Aorta (tissue), 5 donors: ENCODE data around the gene UBXN10. TPM values are rescaled to one million over a fixed set of nuclear protein-coding genes. Genes with fewer than 3 reads are reported as not detected.
A peak's percentile ranks its signal among the peaks of the same experiment; 100 is the strongest.

Experiments
- ATAC-seq: fragments of 200-7000 bp; cut with Tn5 transposase; one replicate; pipeline ENCODE4 v1.9.1; 2022; ENCODE audit warnings: moderate library complexity; ENCODE audit not compliant: low FRiP score
- DNase-seq, 2 donors: peaks; one replicate each; pipeline ENCODE4 v3.0.0-alpha.2; 2020
- H3K27ac ChIP-seq, 2 donors: one replicate each; pipeline ENCODE4 v1.5.1; 2013; ENCODE audit warnings: low read length in 2 of 2, mild to moderate bottlenecking in 2 of 2, moderate library complexity in 2 of 2, control low read depth in 1 of 2, inconsistent platforms in 1 of 2, low read depth in 1 of 2
- H3K27me3 ChIP-seq, 2 donors: one replicate each; pipeline ENCODE4 v1.6.1; 2013; ENCODE audit warnings: control low read depth in 1 of 2, low read length in 1 of 2, mild to moderate bottlenecking in 1 of 2, moderate library complexity in 1 of 2; ENCODE audit not compliant: insufficient read depth in 2 of 2, control insufficient read depth in 1 of 2
- H3K36me3 ChIP-seq, 2 donors: one replicate each; pipeline ENCODE4 v1.6.1; 2013; ENCODE audit warnings: control low read depth in 1 of 2, low read length in 1 of 2, mild to moderate bottlenecking in 1 of 2; ENCODE audit not compliant: insufficient read depth in 2 of 2, control insufficient read depth in 1 of 2
- H3K4me1 ChIP-seq, 2 donors: one replicate each; pipeline ENCODE4 v1.6.1; 2013; ENCODE audit warnings: low read length in 2 of 2, control low read depth in 1 of 2, mild to moderate bottlenecking in 1 of 2, moderate library complexity in 1 of 2; ENCODE audit not compliant: insufficient read depth in 2 of 2, control insufficient read depth in 1 of 2
- H3K4me3 ChIP-seq, 2 donors: one replicate each; pipeline ENCODE4 v1.5.1; 2013; ENCODE audit warnings: low read length in 2 of 2, control low read depth in 1 of 2, mild to moderate bottlenecking in 1 of 2
- H3K9me3 ChIP-seq: one replicate; pipeline ENCODE4 v1.6.1; 2013; ENCODE audit warnings: mild to moderate bottlenecking, low read length; ENCODE audit not compliant: control insufficient read depth
- WGBS, 2 donors: extraction: QIAGEN DNeasy Blood & Tissue Kit; methylation state at CpG; one replicate each; pipeline ENCODE4 v1.1.7; 2013; 5-methylcytosine and 5-hydroxymethylcytosine counted together
- intact Hi-C, 2 donors: fragments of 100-400 bp; cut with DNase I; formaldehyde crosslinking; loops; one replicate each; pipeline versions ENCODE4 v1.14.2 to v1.15.0; 2022
- polyA plus RNA-seq, 2 donors: library from polyadenylated mRNA; stranded (reverse); fragments of 200-250 nt; gene quantifications; one replicate each; pipeline ENCODE4 v1.2.3, GENCODE V29; 2013
- total RNA-seq, 2 donors: library from RNA; stranded (reverse); fragmentation: NEBNext Ultra II Directional; extraction: Animal tissue kit (Norgen Biotek cat#: 25700); gene quantifications; one replicate each; pipeline ENCODE4 v1.2.1, GENCODE V29; 2021
- donor health status: healthy with polysubstance abuse.
- donor health status: Bipolar disorder and iron deficiency.
- donor health status: DM: no; HTN: no; CAD: no.
- donor health status: DM: no; HTN: no; CAD: no.
- donor health status: DM: yes; HTN: yes; CAD: no.

Gene UBXN10
- total and polyA plus RNA-seq, 4 donors = 0.18 to 0.33 (median 0.24) TPM

- Histone ChIP-seq H3K27ac (no peak overlapping the region), H3K27me3 (no peaks in the 10 kb centered on the region), H3K36me3 (no peaks in the 10 kb centered on the region), H3K4me1 (no peaks in the 10 kb centered on the region), H3K4me3 (no peak overlapping the region), H3K9me3 (peaks cover 2% of the 10 kb centered on the region)
- DNase-seq (no peak), ATAC-seq (no peak)
- 60 to 62% methylated on average over 9 of the region's 9 CpGs for WGBS, 2 donors
- intact Hi-C loops = no loop called here
Observed at GRCh38 chr1:20174937-20175666, 10.8 kb upstream of the UBXN10 start.

GRCh38 chr1:20178634-20179370, 7.1 kb upstream of the UBXN10 start:
- Histone ChIP-seq H3K4me1 (no peaks in the 10 kb centered on the region), H3K4me3 (no peak overlapping the region), H3K9me3 (peaks cover 2% of the 10 kb centered on the region), H3K27me3 (no peaks in the 10 kb centered on the region), H3K36me3 (no peaks in the 10 kb centered on the region), H3K27ac (no peak overlapping the region)
- 74% methylated on average over 13 of the region's 13 CpGs for WGBS, 2 donors
- peak in 1 of 2 donors; percentile 71 for DNase-seq
- ATAC-seq = no peak
- intact Hi-C loops = no loop called here

- no peaks in the 10 kb centered on the region for H3K36me3 ChIP-seq
- no peak overlapping the region for H3K4me3 ChIP-seq
- DNase-seq (no peak), ATAC-seq (no peak)
- 96% methylated on average over 2 of the region's 2 CpGs for WGBS, 2 donors
- H3K9me3 ChIP-seq = peaks cover 2% of the 10 kb centered on the region
- intact Hi-C loops = no loop called here
- no peak overlapping the region for H3K27ac ChIP-seq
- H3K4me1 ChIP-seq = no peaks in the 10 kb centered on the region
- no peaks in the 10 kb centered on the region for H3K27me3 ChIP-seq
Observed at GRCh38 chr1:20179371-20180128, 6.3 kb upstream of the UBXN10 start.

GRCh38 chr1:20180129-20180843, 5.6 kb upstream of the UBXN10 start:
- no peak overlapping the region for H3K27ac ChIP-seq
- 61 to 69% methylated on average over 6 of the region's 6 CpGs for WGBS, 2 donors

GRCh38 chr1:20180844-20181207, 5.1 kb upstream of the UBXN10 start:
- 51 to 69% methylated on average over 3 of the region's 3 CpGs for WGBS, 2 donors
- intact Hi-C loops = no loop called here
- DNase-seq = no peak
- Histone ChIP-seq H3K9me3 (peaks cover 2% of the 10 kb centered on the region), H3K27ac (no peak overlapping the region), H3K36me3 (no peaks in the 10 kb centered on the region), H3K4me1 (no peaks in the 10 kb centered on the region), H3K4me3 (no peak overlapping the region), H3K27me3 (no peaks in the 10 kb centered on the region)
- no peak for ATAC-seq

More at GRCh38 chr1:20180129-20180843, 5.6 kb upstream of the UBXN10 start:
- Histone ChIP-seq H3K27me3 (no peaks in the 10 kb centered on the region), H3K36me3 (no peaks in the 10 kb centered on the region), H3K4me3 (no peak overlapping the region), H3K4me1 (no peaks in the 10 kb centered on the region), H3K9me3 (peaks cover 2% of the 10 kb centered on the region)
- ATAC-seq (no peak), DNase-seq (no peak)
- intact Hi-C loops = no loop called here

- no peaks in the 10 kb centered on the region for H3K27me3 ChIP-seq
- no peak for ATAC-seq
- H3K9me3 ChIP-seq = peaks cover 2% of the 10 kb centered on the region
- H3K36me3 ChIP-seq = no peaks in the 10 kb centered on the region
- H3K4me3 ChIP-seq = no peak overlapping the region
- DNase-seq = no peak
- H3K27ac ChIP-seq = no peak overlapping the region
- H3K4me1 ChIP-seq = no peaks in the 10 kb centered on the region
- intact Hi-C loops = no loop called here
Observed at GRCh38 chr1:20182415-20182814, 3.5 kb upstream of the UBXN10 start.

GRCh38 chr1:20183035-20183434, 2.9 kb upstream of the UBXN10 start:
- Histone ChIP-seq H3K4me1 (no peaks in the 10 kb centered on the region), H3K36me3 (no peaks in the 10 kb centered on the region), H3K9me3 (peaks cover 2% of the 10 kb centered on the region), H3K27ac (no peak overlapping the region), H3K4me3 (no peak overlapping the region), H3K27me3 (no peaks in the 10 kb centered on the region)
- WGBS, 2 donors = 79 to 82% methylated on average over 10 of the region's 10 CpGs
- intact Hi-C loops = no loop called here
- DNase-seq = no peak
- no peak for ATAC-seq

GRCh38 chr1:20183616-20184271, 2.2 kb upstream of the UBXN10 start:
- DNase-seq = no peak
- no peak overlapping the region for H3K27ac ChIP-seq
- H3K9me3 ChIP-seq = peaks cover 2% of the 10 kb centered on the region
- no peak for ATAC-seq
- 72 to 86% methylated on average over 13 of the region's 13 CpGs for WGBS, 2 donors
- intact Hi-C loops = no loop called here
- no peaks in the 10 kb centered on the region for H3K27me3 ChIP-seq
- no peaks in the 10 kb centered on the region for H3K36me3 ChIP-seq
- H3K4me3 ChIP-seq = no peak overlapping the region
- no peaks in the 10 kb centered on the region for H3K4me1 ChIP-seq
